Hematopoietic multipotent progenitor cell (in vitro differentiated cells): Measurements from ENCODE around the gene RIPOR2. TPM values are rescaled to one million over a fixed set of nuclear protein-coding genes. Genes with fewer than 3 reads are reported as not detected.

Source experiments
- DNase-seq, 3 donors: peaks; one replicate each; pipeline ENCODE4 v3.0.0-alpha.2; 2011 to 2015; ENCODE audit warnings: low read depth in 2 of 3, low spot score in 2 of 3
- total RNA-seq: library from RNA; depleted of rRNA; stranded (reverse); fragments of >200 nt; gene quantifications from one replicate; pipeline ENCODE4 v1.2.3, GENCODE V29; 2012

Gene RIPOR2, protein sequence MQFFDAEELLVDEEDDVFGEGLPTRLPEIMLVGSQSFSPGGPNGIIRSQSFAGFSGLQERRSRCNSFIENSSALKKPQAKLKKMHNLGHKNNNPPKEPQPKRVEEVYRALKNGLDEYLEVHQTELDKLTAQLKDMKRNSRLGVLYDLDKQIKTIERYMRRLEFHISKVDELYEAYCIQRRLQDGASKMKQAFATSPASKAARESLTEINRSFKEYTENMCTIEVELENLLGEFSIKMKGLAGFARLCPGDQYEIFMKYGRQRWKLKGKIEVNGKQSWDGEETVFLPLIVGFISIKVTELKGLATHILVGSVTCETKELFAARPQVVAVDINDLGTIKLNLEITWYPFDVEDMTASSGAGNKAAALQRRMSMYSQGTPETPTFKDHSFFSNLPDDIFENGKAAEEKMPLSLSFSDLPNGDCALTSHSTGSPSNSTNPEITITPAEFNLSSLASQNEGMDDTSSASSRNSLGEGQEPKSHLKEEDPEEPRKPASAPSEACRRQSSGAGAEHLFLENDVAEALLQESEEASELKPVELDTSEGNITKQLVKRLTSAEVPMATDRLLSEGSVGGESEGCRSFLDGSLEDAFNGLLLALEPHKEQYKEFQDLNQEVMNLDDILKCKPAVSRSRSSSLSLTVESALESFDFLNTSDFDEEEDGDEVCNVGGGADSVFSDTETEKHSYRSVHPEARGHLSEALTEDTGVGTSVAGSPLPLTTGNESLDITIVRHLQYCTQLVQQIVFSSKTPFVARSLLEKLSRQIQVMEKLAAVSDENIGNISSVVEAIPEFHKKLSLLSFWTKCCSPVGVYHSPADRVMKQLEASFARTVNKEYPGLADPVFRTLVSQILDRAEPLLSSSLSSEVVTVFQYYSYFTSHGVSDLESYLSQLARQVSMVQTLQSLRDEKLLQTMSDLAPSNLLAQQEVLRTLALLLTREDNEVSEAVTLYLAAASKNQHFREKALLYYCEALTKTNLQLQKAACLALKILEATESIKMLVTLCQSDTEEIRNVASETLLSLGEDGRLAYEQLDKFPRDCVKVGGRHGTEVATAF
- 55.5 TPM for total RNA-seq

DNA sequence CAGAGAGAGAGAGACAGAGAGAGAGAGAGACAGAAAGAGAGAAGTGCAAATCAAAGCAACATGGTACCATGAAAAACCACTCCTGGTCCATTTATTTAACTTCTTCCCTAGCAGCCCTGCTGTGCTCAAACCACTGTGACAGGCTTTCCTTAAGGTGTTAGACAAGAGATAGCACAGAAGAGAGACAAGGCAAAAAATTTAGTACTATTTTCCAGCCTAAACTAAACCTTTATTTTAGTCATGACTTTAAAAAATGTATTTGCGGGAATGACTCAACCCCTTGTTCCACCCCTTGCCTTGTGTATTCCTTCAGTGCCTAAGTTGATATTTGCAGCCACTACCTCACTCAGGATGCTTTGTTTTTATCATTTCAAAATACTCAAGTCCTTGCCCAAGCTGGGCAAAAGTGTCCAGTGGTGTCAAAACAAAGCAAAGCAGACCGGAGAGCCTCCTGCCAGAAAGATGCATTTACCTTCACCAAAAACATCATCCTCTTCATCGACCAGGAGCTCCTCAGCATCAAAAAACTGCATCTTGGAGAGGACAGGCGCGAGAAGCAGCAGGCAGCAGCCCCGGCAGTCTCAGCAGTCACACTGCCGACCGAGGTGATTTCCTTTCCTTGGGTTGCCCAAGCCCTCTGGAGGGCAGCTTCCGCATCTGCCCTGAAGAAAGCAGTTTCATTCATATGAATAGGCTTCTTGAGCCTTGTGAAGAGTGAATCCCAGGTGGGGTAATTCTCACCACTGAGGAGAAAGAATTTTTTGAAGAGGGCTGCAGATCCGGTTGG is at the start of gene RIPOR2:
Gene RIPOR2 (minus strand): TSS at position 595 of the 787 bp plus-strand sequence. CDS start 62 bp downstream, at position 533.
- DNase-seq: peak; percentile 57 to 68 (median 60)

DNA sequence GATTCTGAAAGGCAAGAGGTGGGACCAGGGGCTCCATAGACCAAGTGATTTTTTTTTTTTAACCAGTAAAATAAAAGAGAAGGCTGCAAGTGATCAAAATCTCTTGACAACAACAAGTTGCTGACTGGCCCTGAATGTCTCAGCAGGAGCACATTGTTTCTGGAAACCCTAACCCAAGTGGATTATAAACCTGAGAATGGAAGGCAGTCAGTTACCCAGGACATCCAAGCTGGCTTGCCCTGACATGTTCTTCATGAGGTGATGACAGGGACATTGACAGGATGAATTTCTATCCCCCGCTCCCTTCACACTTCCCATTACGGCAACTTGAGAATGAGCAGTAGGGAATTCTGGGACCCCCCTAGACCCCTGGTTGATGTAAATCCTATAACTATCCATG is 49.6 kb upstream of the RIPOR2 start:
- no peak for DNase-seq

DNA sequence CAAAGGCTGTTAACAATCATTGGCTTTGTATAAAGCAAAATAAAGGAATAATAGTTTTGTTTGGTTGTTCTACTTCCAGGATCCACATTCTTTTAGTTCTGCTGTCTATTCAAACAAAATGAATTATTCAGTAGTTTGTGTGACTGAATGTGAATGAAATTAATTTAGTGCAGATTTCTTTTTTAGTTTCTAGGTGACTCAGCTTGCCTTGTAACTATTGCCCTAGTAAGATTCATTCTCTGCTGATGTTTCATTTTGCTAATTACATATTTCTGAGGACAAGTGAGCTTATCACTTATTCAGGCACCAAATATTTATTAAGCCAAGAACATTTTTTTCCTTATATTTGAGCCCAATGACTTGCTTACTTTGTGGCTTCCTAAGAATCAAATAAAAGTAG is 46.5 kb upstream of the RIPOR2 start:
- DNase-seq: no peak

DNA sequence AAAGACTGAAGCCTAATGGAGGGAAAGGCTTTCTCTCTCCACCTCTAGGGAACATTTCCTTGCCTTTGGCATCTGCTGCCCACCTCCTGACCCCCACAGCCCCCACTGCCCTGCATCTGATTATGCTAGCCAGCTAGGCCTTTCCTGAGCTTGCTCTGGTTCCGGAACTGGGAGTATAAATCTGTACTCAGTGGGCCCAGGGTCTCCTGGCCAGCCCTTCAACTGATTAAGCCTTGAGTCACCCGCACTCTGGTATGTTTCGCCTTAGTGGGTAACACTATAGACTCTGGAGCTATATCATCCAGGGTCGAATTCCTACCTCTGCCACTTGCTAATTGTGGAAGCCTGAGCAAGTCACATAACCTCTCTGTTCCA is 45.6 kb upstream of the RIPOR2 start:
- no peak for DNase-seq

DNA sequence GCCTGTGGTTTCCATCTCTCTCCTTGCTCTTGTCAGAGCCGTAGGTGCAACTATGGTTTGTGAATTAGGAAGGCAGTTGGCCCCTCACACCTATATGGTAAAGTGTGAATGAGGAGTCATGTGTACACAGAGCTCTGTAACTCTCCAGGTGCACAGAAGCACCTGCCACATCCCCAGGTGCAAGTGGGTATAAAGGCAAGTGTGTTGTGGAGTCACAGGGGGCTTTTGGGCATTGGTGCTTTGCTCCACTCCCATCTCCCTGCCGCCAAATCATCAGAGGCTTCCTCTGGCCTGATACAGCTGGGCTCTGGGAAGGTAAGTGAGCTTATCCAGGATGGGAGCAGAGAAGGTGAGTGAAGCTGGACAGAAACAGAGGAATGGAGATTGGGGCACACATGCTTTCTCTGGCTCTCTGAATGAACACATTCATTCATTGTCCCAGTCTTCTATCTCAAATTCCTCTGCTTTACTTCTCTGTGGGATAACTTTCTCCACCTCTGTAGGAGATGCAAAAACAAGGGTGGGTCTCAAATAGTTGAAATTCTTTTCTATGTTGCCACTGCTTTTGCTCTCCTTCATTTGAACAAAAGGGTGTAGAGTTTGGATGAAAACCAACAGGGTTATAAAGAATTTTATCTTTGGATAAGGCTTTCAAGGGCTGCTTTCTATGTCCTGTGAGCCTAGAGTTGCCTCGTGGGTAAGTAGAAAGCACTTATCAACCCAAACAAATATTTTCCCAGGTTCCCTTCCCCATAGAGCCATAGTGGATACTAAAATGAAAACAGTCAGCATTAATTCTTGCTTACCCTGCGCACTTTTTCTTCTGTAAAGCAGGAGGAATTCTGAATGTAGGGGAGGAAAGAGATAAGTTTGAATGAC is 45.0 kb upstream of the RIPOR2 start:
- DNase-seq: no peak

DNA sequence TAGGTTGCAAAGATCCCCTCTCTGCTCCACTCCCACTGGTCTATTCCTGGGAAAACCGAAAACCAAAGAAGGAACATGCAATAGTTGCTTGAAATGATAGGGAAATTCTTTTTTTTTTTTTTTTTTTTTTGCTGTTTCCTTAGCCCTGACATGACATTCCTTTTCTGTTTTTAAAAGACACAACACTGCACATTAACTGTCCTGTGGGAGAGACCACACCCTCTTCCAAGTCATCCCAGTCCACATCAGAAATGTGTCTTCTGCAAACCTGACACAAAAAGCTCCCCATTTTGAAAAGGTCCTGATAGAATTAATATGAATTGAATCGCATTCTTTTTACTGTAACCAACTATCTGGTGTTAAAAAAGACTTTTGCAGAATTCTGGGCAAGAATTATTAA is 43.4 kb upstream of the RIPOR2 start:
- DNase-seq: no peak

DNA sequence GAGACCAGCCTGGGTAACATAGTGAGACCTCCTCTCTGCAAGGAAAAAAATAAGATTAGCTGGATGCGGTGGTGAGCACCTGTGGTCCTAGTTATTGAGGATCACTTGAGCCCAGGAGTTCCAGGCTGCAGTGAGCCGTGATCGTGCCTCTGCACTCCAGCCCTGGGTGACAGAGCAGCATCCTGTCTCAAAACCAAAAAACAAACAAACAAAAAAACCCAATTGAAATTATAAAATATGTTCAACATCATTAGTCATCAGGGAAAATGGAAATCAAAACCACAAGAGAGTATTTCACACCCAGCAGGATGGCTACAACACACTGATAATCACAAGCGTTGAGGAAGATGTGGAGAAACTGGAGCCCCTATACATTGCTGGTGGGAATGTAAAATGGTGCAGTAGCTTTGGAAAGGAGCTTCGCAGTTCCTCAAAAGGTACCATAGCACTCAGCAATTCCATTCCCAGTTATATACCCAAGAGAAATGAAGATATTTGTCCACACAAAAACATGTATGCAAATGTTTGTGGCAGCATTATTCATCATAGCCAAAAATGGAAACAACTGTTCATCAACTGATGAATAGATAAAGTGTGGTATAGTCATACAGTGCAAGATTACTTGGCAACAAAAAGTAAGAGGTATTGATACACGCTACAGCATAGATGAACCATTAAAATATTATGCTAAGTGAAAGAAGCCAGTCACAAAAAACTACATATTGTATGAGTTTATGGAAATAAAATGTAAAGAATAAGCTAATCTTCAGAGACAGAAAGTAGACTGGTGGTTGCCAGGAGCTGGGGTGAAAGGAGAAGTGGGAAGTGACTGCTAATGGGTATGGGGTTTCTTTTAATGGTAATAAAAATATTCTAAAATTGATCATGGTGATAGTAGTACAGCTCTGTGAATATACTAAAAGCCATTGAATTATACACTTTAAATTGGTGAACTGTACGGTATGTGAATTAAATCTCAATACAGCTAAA is 38.7 kb upstream of the RIPOR2 start:
- DNase-seq: peak in 2 of 3 donors; percentile 44 to 51

DNA sequence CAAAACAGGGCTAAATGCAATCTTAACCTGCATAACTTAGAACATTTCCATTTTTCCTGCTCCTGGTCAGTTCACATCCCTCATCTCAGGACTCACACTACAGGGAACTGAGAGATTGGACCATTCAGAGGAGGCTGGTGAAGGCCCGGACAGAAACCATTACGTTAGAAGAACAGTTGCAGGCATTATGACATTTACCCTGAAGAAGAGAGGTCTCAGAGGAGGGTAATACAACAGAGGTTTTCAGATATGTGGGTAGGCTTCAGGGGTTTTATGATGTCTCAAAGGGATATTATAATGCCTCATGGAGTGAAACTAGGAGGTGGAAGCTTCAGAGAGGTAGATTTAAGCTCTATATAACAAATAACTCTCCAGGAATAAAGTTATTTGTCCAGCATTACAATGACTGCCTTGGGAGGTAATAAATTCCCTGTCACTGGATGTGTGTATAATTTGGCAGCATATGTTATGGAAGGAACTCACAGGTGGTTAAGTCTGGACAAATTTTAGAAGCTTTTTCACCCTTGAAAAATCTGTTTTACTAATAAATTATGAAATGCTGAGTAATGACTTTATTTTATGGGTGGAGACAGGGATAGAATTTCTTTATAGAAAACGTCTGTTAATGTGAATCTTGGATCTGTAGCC is 36.7 kb upstream of the RIPOR2 start:
- no peak for DNase-seq

DNA sequence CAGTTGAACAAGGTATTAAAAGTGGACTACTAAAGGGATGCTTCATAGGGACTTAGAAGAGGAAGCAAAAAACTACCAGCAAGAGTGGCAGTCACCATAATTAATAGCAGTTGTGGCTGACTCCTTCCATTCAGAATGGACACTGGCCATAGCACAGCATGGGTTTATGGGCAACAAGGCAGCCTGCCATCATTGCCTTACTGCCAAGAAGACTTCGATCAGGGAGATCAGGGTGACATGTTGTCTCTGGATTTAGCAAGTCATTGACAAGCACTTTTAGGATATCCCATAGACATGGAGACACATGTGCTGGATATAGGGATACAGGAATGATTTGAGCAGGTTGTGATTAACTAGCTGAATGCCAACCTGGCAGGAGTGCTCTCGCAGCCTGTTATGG is 35.3 kb upstream of the RIPOR2 start:
- no peak for DNase-seq

DNA sequence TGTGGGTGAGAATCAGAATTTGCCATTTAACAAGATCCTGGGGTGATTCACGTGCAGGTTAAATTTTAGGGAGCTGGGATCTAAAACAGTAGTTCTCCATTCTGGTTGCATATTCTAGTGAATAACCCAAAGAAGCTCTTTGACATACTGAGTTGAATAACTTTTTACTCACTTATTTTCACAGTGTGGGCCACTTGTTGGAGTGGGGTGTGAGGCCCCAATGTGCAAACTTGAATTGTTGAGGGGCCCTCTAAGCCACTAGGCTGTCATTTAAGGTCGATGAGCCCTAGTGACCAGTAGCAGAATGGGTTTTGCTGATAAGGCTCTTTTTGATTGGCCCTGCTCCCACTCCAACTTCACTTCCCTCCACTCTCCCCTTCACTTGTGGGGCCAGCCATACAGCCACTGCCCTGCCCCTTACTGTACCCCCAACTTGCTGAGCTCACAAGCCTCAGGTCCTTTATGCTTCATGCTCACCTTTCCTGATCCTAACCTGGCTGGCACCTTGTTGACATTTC is 33.6 kb upstream of the RIPOR2 start:
- no peak for DNase-seq

DNA sequence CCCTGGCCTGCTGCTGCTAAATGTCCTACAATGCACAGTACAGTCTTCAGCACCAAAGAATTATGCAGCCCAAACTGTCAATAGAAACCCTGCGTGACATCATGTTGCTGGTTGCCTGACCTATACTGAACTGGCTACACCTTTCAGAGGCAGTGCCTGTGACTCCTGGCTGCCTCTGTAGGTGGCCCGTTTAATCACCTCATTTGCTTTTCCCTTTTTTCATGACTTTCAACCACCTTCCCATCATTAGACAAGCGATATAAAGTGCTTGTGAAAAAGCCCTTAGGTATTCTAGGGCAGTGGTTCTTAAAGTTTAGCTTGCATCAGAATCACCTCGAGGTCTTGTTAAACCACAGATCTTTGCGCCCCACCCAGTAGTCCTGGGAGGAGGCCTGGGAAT is 33.0 kb upstream of the RIPOR2 start:
- no peak for DNase-seq

DNA sequence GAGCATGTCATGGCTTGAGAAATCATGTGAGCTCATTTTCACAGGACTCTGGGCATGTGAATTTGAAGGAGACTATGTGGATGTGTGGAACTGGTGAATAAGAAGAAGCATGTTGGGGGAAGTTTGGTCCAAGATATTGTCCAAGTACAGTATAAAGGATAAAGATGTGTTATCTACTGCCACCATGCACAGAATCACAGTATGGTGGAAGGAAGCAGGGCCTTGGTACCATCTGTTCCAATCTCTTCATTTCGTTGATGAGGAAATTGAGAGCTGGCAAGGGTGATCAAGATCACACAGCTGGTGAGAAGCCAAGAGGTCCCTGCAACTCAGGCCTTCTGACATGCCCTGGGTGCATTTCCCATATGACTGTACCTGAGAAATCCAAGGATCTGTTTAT is 31.5 kb upstream of the RIPOR2 start:
- peak in 1 of 3 donors; percentile 31 for DNase-seq

DNA sequence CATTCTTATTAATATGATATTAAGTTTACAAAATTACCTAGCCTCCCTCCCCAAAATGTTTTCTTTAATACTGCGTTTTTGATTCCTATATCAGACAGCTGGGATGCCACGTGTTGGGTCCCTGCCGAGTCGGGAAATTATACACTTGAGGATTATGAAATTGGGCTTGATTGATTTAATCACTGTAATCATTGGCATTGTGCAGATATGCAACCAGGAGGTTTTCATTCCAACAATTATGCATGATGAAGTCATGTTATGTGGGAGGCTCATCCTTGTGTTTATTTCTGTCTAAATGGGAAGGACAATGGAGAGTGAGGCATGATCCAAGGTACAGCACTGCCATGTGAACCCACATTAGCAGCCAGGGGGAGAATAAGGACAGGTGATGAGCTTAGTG is 30.6 kb upstream of the RIPOR2 start:
- DNase-seq: no peak

DNA sequence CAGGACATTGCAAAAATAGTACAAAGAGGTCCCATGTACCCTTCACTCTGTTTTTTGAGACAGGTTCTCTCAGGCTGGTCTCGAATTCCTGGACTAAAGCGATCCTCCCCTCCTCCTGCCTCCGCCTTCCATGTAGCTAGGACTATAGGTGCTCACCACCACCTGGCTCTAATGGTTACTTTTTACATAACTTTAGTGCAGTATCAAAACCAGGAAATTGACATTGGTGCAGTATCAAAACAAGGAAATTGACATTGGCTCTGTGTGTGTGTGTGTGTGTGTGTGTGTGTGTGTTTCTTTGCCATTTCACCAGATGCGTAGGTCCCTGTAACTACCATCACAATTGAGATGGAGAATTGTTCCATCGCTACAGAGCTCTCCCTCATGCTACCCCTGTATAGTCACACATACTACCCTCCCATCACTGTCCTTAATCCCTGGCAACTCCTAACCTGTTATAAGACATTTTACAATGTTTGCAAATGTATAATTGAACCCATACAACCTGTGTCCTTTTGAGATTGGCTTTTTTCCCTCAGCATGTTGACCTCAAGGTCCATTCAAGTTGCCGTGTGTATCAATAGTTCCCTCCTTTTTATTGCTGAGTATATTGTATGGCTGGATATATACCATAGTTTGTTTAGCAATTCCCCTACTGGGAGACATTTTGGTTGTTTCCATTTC is 28.3 kb upstream of the RIPOR2 start:
- DNase-seq: no peak

DNA sequence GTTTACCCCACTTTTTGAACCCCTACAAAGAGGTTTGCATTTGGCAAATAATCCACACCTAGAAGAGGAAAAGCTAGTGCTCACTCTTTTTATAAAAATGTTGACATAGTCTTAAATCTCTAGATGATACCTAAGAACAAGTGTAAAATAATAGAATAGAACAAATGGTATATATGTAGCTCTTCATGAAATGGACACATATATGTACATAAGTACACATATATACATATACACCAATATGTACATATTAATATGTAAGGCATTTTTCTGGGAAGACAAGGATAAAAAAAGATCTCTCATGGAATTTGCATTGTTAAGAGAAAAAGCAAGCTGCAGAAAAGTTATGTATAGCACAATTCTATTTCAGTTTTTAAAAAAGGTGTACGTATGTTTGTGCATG is 27.6 kb upstream of the RIPOR2 start:
- DNase-seq: no peak

DNA sequence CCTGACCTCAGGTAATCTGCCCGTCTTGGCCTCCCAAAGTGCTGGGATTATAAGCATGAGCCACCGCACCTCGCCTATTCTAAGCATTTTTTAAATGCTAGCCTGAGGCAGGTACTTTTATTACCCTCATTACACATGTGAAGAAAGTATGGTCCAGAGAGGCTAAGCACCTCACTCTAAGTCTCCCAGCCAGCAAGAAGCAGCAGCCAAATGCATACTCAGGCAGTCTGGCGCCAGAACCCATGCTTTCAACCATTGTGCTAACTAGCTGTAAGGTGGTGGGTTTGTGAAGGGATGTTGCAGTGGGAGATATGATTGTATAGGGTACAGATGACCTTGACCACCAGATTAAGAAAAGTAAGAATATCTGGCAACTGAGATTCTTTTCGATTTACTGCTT is 26.1 kb upstream of the RIPOR2 start:
- DNase-seq: no peak

DNA sequence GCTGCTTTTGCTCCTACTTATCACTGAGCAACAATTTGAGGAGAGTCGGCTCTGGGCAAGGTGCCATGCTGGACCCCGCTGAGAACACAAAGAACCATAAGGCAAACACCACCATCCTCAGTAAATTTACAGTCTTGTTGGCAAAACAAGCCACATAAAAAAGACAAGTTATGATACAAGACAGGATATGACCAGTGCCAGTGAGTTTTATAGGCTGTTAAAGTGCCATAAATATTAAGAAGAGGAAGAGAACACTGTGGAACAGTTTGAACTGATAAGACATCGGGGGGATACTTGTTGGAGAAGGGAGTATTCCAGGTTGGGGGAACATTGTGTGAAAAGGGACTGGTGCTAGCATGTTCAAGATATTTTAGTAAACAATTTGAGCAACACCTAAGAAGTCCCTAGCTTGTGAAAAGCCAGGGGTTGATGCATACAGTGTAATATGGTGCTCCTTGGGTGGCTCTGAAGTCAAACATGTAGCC is 25.3 kb upstream of the RIPOR2 start:
- peak in 2 of 3 donors; percentile 41 to 46 for DNase-seq
